Neuronal stem cell (in vitro differentiated cells): ENCODE results near the gene CRHR1.

Source experiments
- DNase-seq: peaks from one replicate; pipeline ENCODE4 v3.0.0-alpha.2; 2013; ENCODE audit warnings: low spot score
- H2AFZ ChIP-seq: one replicate; pipeline ENCODE4 v1.6.1; 2013; ENCODE audit warnings: mild to moderate bottlenecking, low read length, inconsistent platforms
- H2AK5ac ChIP-seq: 2 replicates; pipeline ENCODE4 v1.6.1; 2013; ENCODE audit warnings: low read depth, mild to moderate bottlenecking, inconsistent platforms, low read length, moderate library complexity, mixed read lengths
- H2BK120ac ChIP-seq: 2 replicates; pipeline ENCODE4 v1.6.1; 2013; ENCODE audit warnings: low read depth, mild to moderate bottlenecking, inconsistent platforms, low read length, moderate library complexity, mixed read lengths
- H2BK12ac ChIP-seq: one replicate; pipeline ENCODE4 v1.6.1; 2013; ENCODE audit warnings: low read length, inconsistent platforms
- H2BK15ac ChIP-seq: 2 replicates; pipeline ENCODE4 v1.6.1; 2013; ENCODE audit warnings: mild to moderate bottlenecking, low read length, inconsistent platforms, mixed read lengths
- H2BK5ac ChIP-seq: one replicate; pipeline ENCODE4 v1.6.1; 2013; ENCODE audit warnings: inconsistent platforms, mild to moderate bottlenecking, low read length, moderate library complexity
- H3K14ac ChIP-seq: one replicate; pipeline ENCODE4 v1.6.1; 2013; ENCODE audit warnings: low read length, inconsistent platforms
- H3K18ac ChIP-seq: 2 replicates; pipeline ENCODE4 v1.6.1; 2013; ENCODE audit warnings: low read length, inconsistent platforms
- H3K23ac ChIP-seq: 2 replicates; pipeline ENCODE4 v1.6.1; 2013; ENCODE audit warnings: low read depth, mild to moderate bottlenecking, mixed read lengths, low read length, inconsistent platforms; ENCODE audit not compliant: poor library complexity
- H3K27ac ChIP-seq: replicated peaks from 3 replicates; pipeline ENCODE4 v1.5.1; 2013; ENCODE audit warnings: low read length, inconsistent platforms
- H3K27me3 ChIP-seq, 3 experiments: 2 replicates each; pipeline ENCODE4 v1.6.1; 2013; ENCODE audit warnings: low read length in 3 of 3, mild to moderate bottlenecking in 2 of 3, inconsistent platforms in 1 of 3, low read depth in 1 of 3, mixed read lengths in 1 of 3, moderate library complexity in 1 of 3; ENCODE audit not compliant: control insufficient read depth in 3 of 3, insufficient read depth in 3 of 3
- H3K36me3 ChIP-seq, 2 donors: replicated peaks in 1 of 2; 2 replicates each; pipeline ENCODE4 v1.6.1; 2013; ENCODE audit warnings: low read length in 2 of 2; ENCODE audit not compliant: control insufficient read depth in 2 of 2, insufficient read depth in 2 of 2
- H3K4ac ChIP-seq: 2 replicates; pipeline ENCODE4 v1.6.1; 2013; ENCODE audit warnings: inconsistent platforms, mild to moderate bottlenecking, low read length, moderate library complexity
- H3K4me1 ChIP-seq, 2 donors: 1 replicate in 1 of 2; 2 replicates in 1 of 2; pipeline ENCODE4 v1.6.1; 2013; ENCODE audit warnings: low read length in 2 of 2, low read depth in 1 of 2; ENCODE audit not compliant: control insufficient read depth in 2 of 2, insufficient read depth in 1 of 2
- H3K4me2 ChIP-seq: one replicate; pipeline ENCODE4 v1.6.1; 2013; ENCODE audit warnings: mild to moderate bottlenecking, low read length, inconsistent platforms; ENCODE audit not compliant: insufficient read depth, poor library complexity, severe bottlenecking
- H3K4me3 ChIP-seq, 2 donors: 2 replicates each; pipeline ENCODE4 v1.5.1; 2013; ENCODE audit warnings: low read length in 2 of 2, mild to moderate bottlenecking in 2 of 2, inconsistent platforms in 1 of 2, moderate library complexity in 1 of 2
- H3K79me1 ChIP-seq: one replicate; pipeline ENCODE4 v1.6.1; 2013; ENCODE audit warnings: low read depth, mild to moderate bottlenecking, inconsistent platforms, low read length, moderate library complexity
- H3K9ac ChIP-seq: one replicate; pipeline ENCODE4 v1.6.1; 2013; ENCODE audit warnings: mild to moderate bottlenecking, low read depth, low read length, inconsistent platforms; ENCODE audit not compliant: poor library complexity
- H3K9me3 ChIP-seq, 2 donors: replicated peaks in 1 of 2; 2 replicates each; pipeline versions ENCODE3 to v1.6.1; 2013; ENCODE audit warnings: low read length in 2 of 2, mild to moderate bottlenecking in 2 of 2, inconsistent platforms in 1 of 2, low read depth in 1 of 2, mixed read lengths in 1 of 2, moderate library complexity in 1 of 2; ENCODE audit not compliant: control insufficient read depth in 2 of 2, insufficient read depth in 1 of 2
- H4K8ac ChIP-seq: one replicate; pipeline ENCODE4 v1.6.1; 2013; ENCODE audit warnings: low read depth, mild to moderate bottlenecking, inconsistent platforms, low read length, moderate library complexity
- H4K91ac ChIP-seq: one replicate; pipeline ENCODE4 v1.6.1; 2013; ENCODE audit warnings: low read length, low read depth, mild to moderate bottlenecking, inconsistent platforms; ENCODE audit not compliant: poor library complexity
- WGBS, 2 donors: extraction: QIAGEN DNeasy Blood & Tissue Kit; methylation state at CpG; one replicate each; pipeline ENCODE4 v1.1.7; 2013; ENCODE audit warnings: missing lambda C conversion rate in 2 of 2, mixed read lengths in 1 of 2; ENCODE audit not compliant: insufficient read length in 2 of 2, insufficient replicate concordance in 1 of 2; ENCODE audit errors: extremely low coverage in 2 of 2; 5-methylcytosine and 5-hydroxymethylcytosine counted together

Gene CRHR1

DNA sequence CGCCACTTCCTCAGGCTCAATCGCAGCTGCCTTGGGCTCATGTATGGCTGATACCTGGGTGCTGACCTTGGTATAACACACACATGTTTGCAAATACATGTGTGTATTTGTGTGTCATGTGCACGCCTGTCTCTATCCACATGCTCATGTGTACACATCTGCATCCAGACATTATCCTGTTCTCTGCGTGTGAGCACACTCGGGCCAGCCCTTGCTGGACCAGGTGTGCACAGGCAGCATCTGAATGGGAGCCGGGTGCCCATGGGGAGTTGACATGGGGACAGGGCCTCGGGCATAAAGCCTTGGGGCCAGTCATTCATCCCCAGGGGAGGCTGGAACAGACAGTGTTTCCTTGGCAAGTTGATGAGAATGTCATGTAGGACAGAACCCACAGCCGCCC, 29.1 kb upstream of the CRHR1 start:
- Histone ChIP-seq H2AFZ (no peak overlapping the region), H3K27me3 (peaks cover 0 to 23% (median 0%) of the 10 kb centered on the region in 3 experiments)
- WGBS, 2 donors = no CpG with 5 or more reads among the region's 8 CpGs

DNA sequence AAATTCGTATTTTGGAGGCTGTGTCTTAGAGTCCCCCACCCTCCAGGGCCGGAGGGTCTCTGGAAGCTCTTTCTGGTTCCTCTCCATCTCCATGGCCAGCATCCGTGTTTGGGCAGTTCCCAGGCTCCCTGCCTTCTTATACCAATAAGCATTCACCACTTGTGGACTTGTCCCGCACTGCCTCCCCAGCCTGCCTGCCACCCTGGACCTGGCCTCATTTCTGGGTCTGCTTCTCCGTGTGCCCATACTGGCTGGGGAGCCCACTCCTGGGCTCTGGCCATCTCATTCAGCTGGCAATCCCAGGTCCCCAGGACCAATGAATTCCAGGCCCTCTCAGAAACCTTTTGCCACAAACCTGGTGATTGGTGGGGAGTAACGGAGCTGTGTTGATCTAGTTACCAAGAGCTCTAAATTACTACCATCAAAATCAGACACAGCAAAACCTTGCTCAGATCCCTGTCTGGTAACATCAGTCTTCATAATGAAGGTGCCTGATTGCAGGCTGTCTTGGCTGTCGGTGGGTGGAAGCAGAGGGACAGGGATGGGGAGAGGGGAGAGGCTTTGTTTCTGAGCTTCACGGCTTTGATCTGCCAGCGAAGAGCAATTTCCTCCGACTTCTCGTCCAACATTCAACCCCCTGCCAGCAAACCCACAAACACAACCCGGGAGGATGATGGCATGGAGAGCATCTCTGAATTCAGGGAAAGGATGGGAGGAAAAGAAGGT, 27.7 kb upstream of the CRHR1 start:
- no peak overlapping the region for H2AFZ ChIP-seq
- no peak overlapping the region for H3K23ac ChIP-seq
- no peak overlapping the region for H4K8ac ChIP-seq
- no peak overlapping the region for H3K9ac ChIP-seq
- DNase-seq = no peak
- no peak overlapping the region for H3K14ac ChIP-seq
- H4K91ac ChIP-seq = no peak overlapping the region
- no peaks in the 10 kb centered on the region for H3K36me3 ChIP-seq
- no peak overlapping the region for H3K4me2 ChIP-seq
- H3K27me3 ChIP-seq = peaks cover 0 to 16% (median 0%) of the 10 kb centered on the region in 3 experiments
- WGBS, 2 donors = no CpG with 5 or more reads among the region's 12 CpGs
- no peak overlapping the region for H3K4me3 ChIP-seq
- no peak overlapping the region for H3K4ac ChIP-seq
- no peaks in the 10 kb centered on the region for H3K79me1 ChIP-seq
- peaks cover 0 to 9% of the 10 kb centered on the region in 2 donors for H3K4me1 ChIP-seq
- no peaks in the 10 kb centered on the region for H3K9me3 ChIP-seq
- H2BK5ac ChIP-seq = no peak overlapping the region
- no peak overlapping the region for H2BK12ac ChIP-seq
- H3K18ac ChIP-seq = no peak overlapping the region
- no peak overlapping the region for H2BK120ac ChIP-seq
- no peak overlapping the region for H3K27ac ChIP-seq
- H2BK15ac ChIP-seq = no peak overlapping the region
- peak overlapping the region; percentile 61 for H2AK5ac ChIP-seq

More for the DNA sequence above, 29.1 kb upstream of the CRHR1 start:
- H4K8ac ChIP-seq = no peak overlapping the region
- H3K27ac ChIP-seq = no peak overlapping the region
- H3K18ac ChIP-seq = no peak overlapping the region
- H2AK5ac ChIP-seq = no peak overlapping the region
- peak overlapping the region; percentile 14 for H3K23ac ChIP-seq
- H4K91ac ChIP-seq = no peak overlapping the region
- H2BK120ac ChIP-seq = no peak overlapping the region
- no peak overlapping the region for H2BK5ac ChIP-seq
- no peak overlapping the region for H3K14ac ChIP-seq
- no peak overlapping the region for H3K4me3 ChIP-seq
- no peaks in the 10 kb centered on the region for H3K79me1 ChIP-seq
- DNase-seq = no peak
- no peak overlapping the region for H2BK15ac ChIP-seq
- H3K9ac ChIP-seq = no peak overlapping the region
- no peak overlapping the region for H2BK12ac ChIP-seq
- H3K4me1 ChIP-seq = peaks cover 0 to 13% of the 10 kb centered on the region in 2 donors
- H3K4me2 ChIP-seq = no peak overlapping the region
- no peaks in the 10 kb centered on the region for H3K9me3 ChIP-seq
- no peaks in the 10 kb centered on the region for H3K36me3 ChIP-seq
- H3K4ac ChIP-seq = no peak overlapping the region

DNA sequence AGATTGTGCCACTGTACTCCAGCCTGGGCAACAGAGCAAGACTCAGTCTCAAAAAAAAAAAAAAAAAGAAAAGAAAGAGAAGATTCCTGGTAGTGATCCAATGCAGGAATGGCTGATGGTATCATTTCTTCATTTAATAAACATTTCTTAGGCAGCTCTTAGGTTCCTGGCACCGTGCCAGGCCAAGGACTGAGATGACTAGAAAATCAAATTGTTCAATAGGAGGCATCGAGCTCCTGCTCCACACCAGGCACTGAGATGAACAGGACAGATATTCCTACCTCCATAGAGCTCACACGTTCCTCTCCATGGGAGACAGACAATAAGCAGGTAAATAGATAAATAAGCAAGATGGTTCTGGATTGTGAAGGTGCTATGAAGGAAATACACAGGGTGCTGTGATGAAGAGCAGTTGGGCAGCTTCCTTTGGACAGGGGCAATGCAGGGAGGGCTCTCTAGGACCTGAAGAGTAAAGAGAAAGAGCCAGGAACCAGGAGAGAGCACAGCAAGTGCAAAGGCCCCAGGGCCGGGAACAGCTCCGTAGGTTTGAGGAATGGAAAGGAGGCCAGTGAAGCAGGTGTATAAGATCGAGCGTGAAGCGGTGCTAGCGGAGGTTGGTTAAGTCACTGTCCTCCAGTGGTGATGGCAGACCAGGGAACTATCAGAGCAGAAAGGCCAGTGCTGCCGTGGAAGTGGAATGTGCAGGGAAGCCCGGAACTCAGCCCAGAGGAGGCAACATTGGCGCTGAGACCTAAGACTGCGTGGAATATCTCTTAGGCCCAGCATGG, 26.5 kb upstream of the CRHR1 start:
- DNase-seq = no peak
- Histone ChIP-seq H3K23ac (no peak overlapping the region), H3K79me1 (no peaks in the 10 kb centered on the region), H3K18ac (peak overlapping the region; percentile 70), H3K9ac (no peak overlapping the region), H3K9me3 (no peaks in the 10 kb centered on the region), H3K4me3 (no peak overlapping the region), H2AFZ (no peak overlapping the region), H2BK5ac (no peak overlapping the region), H3K4me1 (peaks cover 0 to under 1% of the 10 kb centered on the region in 2 donors), H4K8ac (no peak overlapping the region), H3K27me3 (peaks cover 0 to 10% (median 0%) of the 10 kb centered on the region in 3 experiments), H3K27ac (no peak overlapping the region), H3K14ac (no peak overlapping the region), H3K36me3 (no peaks in the 10 kb centered on the region), H3K4me2 (no peak overlapping the region), H2BK120ac (no peak overlapping the region), H2BK15ac (peak overlapping the region; percentile 6), H2AK5ac (no peak overlapping the region), H3K4ac (no peak overlapping the region), H4K91ac (no peak overlapping the region), H2BK12ac (no peak overlapping the region)
- no CpG with 5 or more reads among the region's 13 CpGs for WGBS, 2 donors

- H3K18ac ChIP-seq = no peak overlapping the region
- H3K14ac ChIP-seq = no peak overlapping the region
- DNase-seq = no peak
- H2BK120ac ChIP-seq = no peak overlapping the region
- no peak overlapping the region for H3K4ac ChIP-seq
- no CpG with 5 or more reads among the region's 1 CpG for WGBS, 2 donors
- H3K9ac ChIP-seq = no peak overlapping the region
- H4K91ac ChIP-seq = no peak overlapping the region
- no peak overlapping the region for H2BK15ac ChIP-seq
- H4K8ac ChIP-seq = no peak overlapping the region
- H3K4me1 ChIP-seq = no peaks in the 10 kb centered on the region
- H3K27me3 ChIP-seq = peaks cover 0 to 15% (median 0%) of the 10 kb centered on the region in 3 experiments
- H2BK12ac ChIP-seq = no peak overlapping the region
- H3K4me2 ChIP-seq = no peak overlapping the region
- no peaks in the 10 kb centered on the region for H3K79me1 ChIP-seq
- H3K9me3 ChIP-seq = no peaks in the 10 kb centered on the region
- H3K23ac ChIP-seq = no peak overlapping the region
- no peak overlapping the region for H2BK5ac ChIP-seq
- H3K27ac ChIP-seq = no peak overlapping the region
- H2AFZ ChIP-seq = no peak overlapping the region
- no peak overlapping the region for H2AK5ac ChIP-seq
- H3K4me3 ChIP-seq = no peak overlapping the region
- H3K36me3 ChIP-seq = no peaks in the 10 kb centered on the region
These were observed 25.6 kb upstream of the CRHR1 start for GRCh38 chr17:45758544-45758943.
